K562 (cell line): ENCODE measurements around the gene CLSTN1. TPM values are rescaled to one million over a fixed set of nuclear protein-coding genes. Genes with fewer than 3 reads are reported as not detected.
A peak's percentile ranks its signal among the peaks of the same experiment; 100 is the strongest.

Experiments used
- CBFA2T2 ChIP-seq: fragments of 450-650 bp; conservative IDR thresholded peaks from 2 replicates; pipeline ENCODE4 v1.6.1; 2017; ENCODE audit warnings: mild to moderate bottlenecking
- CBX1 ChIP-seq: sonication (generic); IDR thresholded peaks from 2 replicates; pipeline ENCODE4 v1.6.1; 2016; ENCODE audit warnings: antibody characterized with exemption, low read depth, mild to moderate bottlenecking
- FOXA1 ChIP-seq: fragments of 450-650 bp; IDR thresholded peaks from 2 replicates; pipeline ENCODE4 v1.6.1; 2016; ENCODE audit warnings: mild to moderate bottlenecking, borderline replicate concordance
- FOXJ2 ChIP-seq: fragments of 200-800 bp; sonication (Bioruptor generic); IDR thresholded peaks from 2 replicates; pipeline ENCODE4 v1.6.1; 2016; ENCODE audit warnings: missing genetic modification characterization, missing compliant biosample characterization
- L3MBTL2 ChIP-seq: fragments of 450-650 bp; IDR thresholded peaks from 2 replicates; pipeline ENCODE4 v1.6.1; 2016; ENCODE audit warnings: mild to moderate bottlenecking, moderate library complexity
- MAZ ChIP-seq, 2 experiments: fragments of 450-650 bp in 1 of 2; sonication (generic) in 1 of 2; formaldehyde crosslinking; IDR thresholded peaks in 1 of 2; conservative IDR thresholded peaks in 1 of 2; 2 replicates each; pipeline versions ENCODE4 v1.4.0 to v1.5.0; 2020; ENCODE audit warnings: mild to moderate bottlenecking in 1 of 2, missing genetic modification reagents in 1 of 2
- MED1 ChIP-seq: sonication (generic); formaldehyde crosslinking; IDR thresholded peaks from 2 replicates; pipeline ENCODE4 v1.8.1; 2023; ENCODE audit warnings: missing genetic modification reagents, borderline replicate concordance
- NBN ChIP-seq: fragments of 450-650 bp; IDR thresholded peaks from 2 replicates; pipeline ENCODE4 v1.6.1; 2016; ENCODE audit warnings: low read depth, mild to moderate bottlenecking
- SMARCA5 ChIP-seq: fragments of 450-650 bp; IDR thresholded peaks from 2 replicates; pipeline ENCODE4 v1.6.1; 2016
- SREBF1 ChIP-seq: fragments of 150-350 bp; IDR thresholded peaks from 2 replicates; pipeline ENCODE4 v1.6.1; 2014; ENCODE audit warnings: antibody characterized with exemption, low read depth, low read length, borderline replicate concordance
- THAP7 ChIP-seq: fragments of 250-450 bp; sonication (Bioruptor Pico); IDR thresholded peaks from 2 replicates; pipeline ENCODE4 v1.5.0; 2021
- ZBTB49 ChIP-seq: sonication (generic); formaldehyde crosslinking; IDR thresholded peaks from 2 replicates; pipeline ENCODE4 v1.8.0; 2022; ENCODE audit warnings: missing genetic modification reagents, mild to moderate bottlenecking, borderline replicate concordance
- ZNF184 ChIP-seq: sonication (generic); formaldehyde crosslinking; IDR thresholded peaks from 2 replicates; pipeline ENCODE4 v1.5.0; 2020; ENCODE audit warnings: missing genetic modification reagents
- ZNF316 ChIP-seq: fragments of 450-650 bp; IDR thresholded peaks from 2 replicates; pipeline ENCODE4 v1.6.1; 2016
- ZNF507 ChIP-seq: conservative IDR thresholded peaks from 2 replicates; pipeline ENCODE4 v1.6.1; 2017; ENCODE audit warnings: missing genetic modification characterization, missing compliant biosample characterization
- ZNF551 ChIP-seq: fragments of 250-450 bp; sonication (Bioruptor Pico); IDR thresholded peaks from 2 replicates; pipeline ENCODE4 v1.5.0; 2021; ENCODE audit warnings: mild to moderate bottlenecking, moderate library complexity
- ZNF609 ChIP-seq: sonication (generic); formaldehyde crosslinking; IDR thresholded peaks from 2 replicates; pipeline ENCODE4 v1.8.1; 2023; ENCODE audit warnings: missing genetic modification reagents, mild to moderate bottlenecking, borderline replicate concordance
- ZNF707 ChIP-seq: fragments of 250-450 bp; sonication (Bioruptor Pico); conservative IDR thresholded peaks from 2 replicates; pipeline ENCODE4 v1.8.0; 2022; ENCODE audit warnings: inconsistent platforms, mild to moderate bottlenecking, moderate library complexity
- ZNF778 ChIP-seq: fragments of 450-650 bp; formaldehyde crosslinking; IDR thresholded peaks from 2 replicates; pipeline ENCODE4 v1.4.0; 2020; ENCODE audit warnings: mild to moderate bottlenecking, moderate library complexity
- polyA plus RNA-seq, 8 experiments: library from polyadenylated mRNA; depleted of rRNA in 4 of 8; stranded (reverse) in 5 of 8; unstranded in 3 of 8; fragments of >200 nt; fragmentation: Nextera tagmentation in 2 of 8; fragmentation: Illumina TruSeq in 1 of 8; extraction: Ambion mirVana in 2 of 8; extraction: Trizol in 1 of 8; gene quantifications; 2 replicates each; pipeline versions ENCODE4 v1.2.1 to v1.2.3, GENCODE V29; 2011 to 2014; ENCODE audit warnings: inconsistent platforms in 1 of 8, missing spikeins in 1 of 8
- total RNA-seq, 7 experiments: library from RNA; depleted of rRNA in 6 of 7; stranded (reverse); fragments of >200 nt in 6 of 7; fragmentation: Illumina TruSeq in 2 of 7; extraction: Trizol in 2 of 7; gene quantifications; 2 replicates each; pipeline versions ENCODE4 v1.2.1 to v1.2.3, GENCODE V29; 2011 to 2021; ENCODE audit warnings: low replicate concordance in 1 of 7

CLSTN1 gene
- total and polyA plus RNA-seq, 9 of the 15 experiments (the other 6 are each of a cell fraction or from before 2014, with no cell fraction given) = 1.1 to 32.5 (median 13.3) TPM

- 0 out of 2 replicates have a peak, but pooled peaks have one; percentile 58 for TF ChIP-seq ZNF609 (CRISPR knock-in tag)
- TF ChIP-seq ZNF778 = no peak
- TF ChIP-seq ZNF707 (CRISPR knock-in tag) = no peak
- TF ChIP-seq MAZ (CRISPR knock-in tag; conservative IDR thresholded peaks at IDR 0.05 in 1 of 2, IDR thresholded peaks at IDR 0.05 in 1 of 2) = peak; percentile 71 to 92
- TF ChIP-seq NBN = 0 out of 2 replicates have a peak, but pooled peaks have one; percentile 60
- peak; percentile 94 for TF ChIP-seq CBFA2T2
- TF ChIP-seq THAP7 (CRISPR knock-in tag) = 0 out of 2 replicates have a peak, but pooled peaks have one; percentile 65
- no peak; the same call in 1 of the 2 replicates for TF ChIP-seq SMARCA5
- no peak for TF ChIP-seq MED1 (CRISPR knock-in tag)
- 0 out of 2 replicates have a peak, but pooled peaks have one; percentile 40 for TF ChIP-seq SREBF1
- TF ChIP-seq ZNF551 (CRISPR knock-in tag) = no peak
- no peak for TF ChIP-seq ZNF507 (tag)
- peak; percentile 88 for TF ChIP-seq L3MBTL2
- no peak for TF ChIP-seq FOXA1
- peak; percentile 26 for TF ChIP-seq CBX1
- no peak for TF ChIP-seq ZBTB49 (CRISPR knock-in tag)
- TF ChIP-seq FOXJ2 = peak; percentile 91
- TF ChIP-seq ZNF184 (CRISPR knock-in tag) = no peak
- no peak for TF ChIP-seq ZNF316
These were observed 106.4 kb downstream of the CLSTN1 start (continued) for GRCh38 chr1:9717193-9718005.
